ENCODE results near the gene FGD5. TPM values are rescaled to one million over a fixed set of nuclear protein-coding genes. Genes with fewer than 3 reads are reported as not detected.

The FGD5 gene
- polyA plus RNA-seq, 3 donors: 0.03 TPM; not detected in 2

DNA sequence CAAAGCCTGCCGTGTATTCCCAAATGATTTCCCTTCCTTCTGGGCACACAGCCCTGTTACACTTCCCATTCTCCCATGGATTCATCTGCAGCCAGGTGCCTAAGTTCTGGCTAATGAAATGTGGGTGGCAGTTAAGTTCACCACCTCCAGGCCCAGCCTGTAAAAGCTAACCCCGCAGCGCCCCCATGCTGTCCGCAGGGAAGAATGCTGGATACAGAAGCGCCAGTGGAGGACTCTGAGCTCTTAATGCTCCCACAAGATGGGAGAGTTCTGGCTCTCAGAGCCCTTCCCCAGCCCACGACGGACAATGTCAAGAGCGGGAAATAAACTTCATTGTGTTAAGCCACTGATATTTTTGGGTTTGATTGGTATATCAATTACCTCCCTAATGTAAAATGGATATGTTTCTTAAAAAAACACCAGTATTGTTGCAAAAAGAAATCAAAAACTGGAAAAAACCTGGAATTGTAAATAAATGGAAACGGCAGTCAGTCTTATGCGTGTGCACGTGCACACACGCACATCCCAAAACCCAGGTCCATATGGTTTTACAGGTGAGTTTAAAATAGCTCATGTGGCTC lies 37.7 kb upstream of the FGD5 start:
- Histone ChIP-seq H3K4me2 (replicated peaks; ENCODE audit: extremely low read depth, low read length, poor library complexity, severe bottlenecking) (no peak overlapping the region), H4K20me1 (ENCODE audit: insufficient read depth, low read length) (no peaks in the 10 kb centered on the region), H3K9me3 (replicated peaks in 1 of 2; ENCODE audit: control insufficient read depth in 1 of 2, insufficient read depth in 1 of 2, low read length in 2 of 2) (no peaks in the 10 kb centered on the region), H3K9ac (ENCODE audit: insufficient read depth, low read length, poor library complexity, severe bottlenecking) (no peak overlapping the region), H3K27me3 (ENCODE audit: control insufficient read depth in 2 of 2, insufficient read depth in 2 of 2, low read length in 2 of 2) (no peaks in the 10 kb centered on the region), H3K79me2 (ENCODE audit: insufficient read depth, low read length) (no peaks in the 10 kb centered on the region), H3K27ac (ENCODE audit: low read depth in 1 of 2, low read length in 2 of 2) (no peak overlapping the region), H3K36me3 (replicated peaks in 1 of 2; ENCODE audit: control insufficient read depth in 1 of 2, insufficient read depth in 2 of 2, low read length in 2 of 2) (no peaks in the 10 kb centered on the region), H2AFZ (ENCODE audit: insufficient read depth, low read depth, low read length, poor library complexity, severe bottlenecking) (no peak overlapping the region), H3K4me3 (replicated peaks in 1 of 3; ENCODE audit: low read depth in 2 of 3, low read length in 3 of 3) (no peak overlapping the region), H3K4me1 (ENCODE audit: control insufficient read depth in 1 of 2, insufficient read depth in 2 of 2, low read length in 2 of 2) (no peaks in the 10 kb centered on the region)
- DNase-seq: peak in 2 of 3 donors; percentile 6 to 43
- WGBS (ENCODE audit: insufficient coverage): 52% methylated on average over 8 of the region's 12 CpGs
- Mint-ChIP-seq H3K27ac (no peak overlapping the region), H3K4me3 (no peak overlapping the region), H3K9me3 (peaks cover 0 to 12% (median 8%) of the 10 kb centered on the region in 7 donors), H3K4me1 (no peaks in the 10 kb centered on the region), H3K27me3 (ENCODE audit: low read depth in 3 of 3) (peaks cover 0 to 4% (median 4%) of the 10 kb centered on the region in 3 donors), H3K36me3 (no peaks in the 10 kb centered on the region)
- TF ChIP-seq, protein P1, sequence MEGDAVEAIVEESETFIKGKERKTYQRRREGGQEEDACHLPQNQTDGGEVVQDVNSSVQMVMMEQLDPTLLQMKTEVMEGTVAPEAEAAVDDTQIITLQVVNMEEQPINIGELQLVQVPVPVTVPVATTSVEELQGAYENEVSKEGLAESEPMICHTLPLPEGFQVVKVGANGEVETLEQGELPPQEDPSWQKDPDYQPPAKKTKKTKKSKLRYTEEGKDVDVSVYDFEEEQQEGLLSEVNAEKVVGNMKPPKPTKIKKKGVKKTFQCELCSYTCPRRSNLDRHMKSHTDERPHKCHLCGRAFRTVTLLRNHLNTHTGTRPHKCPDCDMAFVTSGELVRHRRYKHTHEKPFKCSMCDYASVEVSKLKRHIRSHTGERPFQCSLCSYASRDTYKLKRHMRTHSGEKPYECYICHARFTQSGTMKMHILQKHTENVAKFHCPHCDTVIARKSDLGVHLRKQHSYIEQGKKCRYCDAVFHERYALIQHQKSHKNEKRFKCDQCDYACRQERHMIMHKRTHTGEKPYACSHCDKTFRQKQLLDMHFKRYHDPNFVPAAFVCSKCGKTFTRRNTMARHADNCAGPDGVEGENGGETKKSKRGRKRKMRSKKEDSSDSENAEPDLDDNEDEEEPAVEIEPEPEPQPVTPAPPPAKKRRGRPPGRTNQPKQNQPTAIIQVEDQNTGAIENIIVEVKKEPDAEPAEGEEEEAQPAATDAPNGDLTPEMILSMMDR (IDR thresholded peaks at IDR 0.05): peak; percentile 55
- intact Hi-C loops (cut with micrococcal nuclease): loop anchor here in 1 of 2 donors (2.0 to 5.0 kb wide), 2 partner anchors 146 to 579 kb away; no protein-coding TSS in a partner anchor

DNA sequence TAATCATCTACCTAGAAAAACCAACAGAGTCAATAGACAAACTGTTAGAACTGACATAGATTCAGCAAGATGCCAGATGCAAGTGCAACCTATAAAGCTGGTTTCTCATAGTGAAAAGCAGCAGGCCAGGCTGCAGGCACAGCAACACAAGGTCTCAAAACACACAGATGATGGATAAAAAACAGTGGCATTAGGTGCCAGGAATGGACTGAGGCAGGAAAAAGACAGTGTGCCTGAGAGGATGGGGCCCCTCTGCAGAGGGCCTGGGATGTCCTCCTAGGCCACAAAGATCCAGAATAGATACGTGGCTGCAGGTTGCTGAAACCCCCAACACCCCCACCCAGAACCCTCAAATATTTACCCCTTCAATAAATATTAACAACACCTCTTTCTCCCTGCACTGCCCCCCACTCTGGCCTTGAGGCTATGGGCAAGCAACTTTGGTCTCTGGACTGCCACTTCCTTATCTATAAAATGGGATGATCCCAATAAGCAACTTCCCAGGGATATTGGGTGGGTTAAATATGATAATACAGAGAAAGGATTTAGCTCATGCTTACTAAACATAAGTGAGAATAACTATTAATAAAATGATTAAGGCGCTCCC lies 35.2 kb upstream of the FGD5 start:
- Histone ChIP-seq H3K27me3 (ENCODE audit: control insufficient read depth in 2 of 2, insufficient read depth in 2 of 2, low read length in 2 of 2) (no peaks in the 10 kb centered on the region), H3K9me3 (replicated peaks in 1 of 2; ENCODE audit: control insufficient read depth in 1 of 2, insufficient read depth in 1 of 2, low read length in 2 of 2) (no peaks in the 10 kb centered on the region), H3K4me2 (replicated peaks; ENCODE audit: extremely low read depth, low read length, poor library complexity, severe bottlenecking) (no peak overlapping the region), H3K4me3 (replicated peaks in 1 of 3; ENCODE audit: low read depth in 2 of 3, low read length in 3 of 3) (no peak overlapping the region), H4K20me1 (ENCODE audit: insufficient read depth, low read length) (no peaks in the 10 kb centered on the region), H3K9ac (ENCODE audit: insufficient read depth, low read length, poor library complexity, severe bottlenecking) (no peak overlapping the region), H2AFZ (ENCODE audit: insufficient read depth, low read depth, low read length, poor library complexity, severe bottlenecking) (no peak overlapping the region), H3K79me2 (ENCODE audit: insufficient read depth, low read length) (no peaks in the 10 kb centered on the region), H3K36me3 (replicated peaks in 1 of 2; ENCODE audit: control insufficient read depth in 1 of 2, insufficient read depth in 2 of 2, low read length in 2 of 2) (no peaks in the 10 kb centered on the region), H3K27ac (ENCODE audit: low read depth in 1 of 2, low read length in 2 of 2) (no peak overlapping the region), H3K4me1 (ENCODE audit: control insufficient read depth in 1 of 2, insufficient read depth in 2 of 2, low read length in 2 of 2) (no peaks in the 10 kb centered on the region)
- Mint-ChIP-seq H3K36me3 (no peaks in the 10 kb centered on the region), H3K4me3 (no peak overlapping the region), H3K27ac (no peak overlapping the region), H3K9me3 (peaks cover 0 to 9% (median 6%) of the 10 kb centered on the region in 7 donors), H3K4me1 (no peaks in the 10 kb centered on the region), H3K27me3 (ENCODE audit: low read depth in 3 of 3) (peaks cover 0 to 6% (median 4%) of the 10 kb centered on the region in 3 donors)
- intact Hi-C loops (cut with micrococcal nuclease): loop anchor here in 1 of 2 donors (5.0 kb wide), 1 partner anchor 581 kb away; no protein-coding TSS in a partner anchor
- no peak for DNase-seq
- 100% methylated on average over 1 of the region's 2 CpGs for WGBS (ENCODE audit: insufficient coverage)
- TF ChIP-seq, protein P1 (IDR thresholded peaks at IDR 0.05): no peak
